Stomach smooth muscle (tissue), 2 donors: ENCODE results near the gene CTXN1.
"Not testable (repeated sequence)": the region's sequence is repeated elsewhere in the genome, so short reads cannot be mapped to it uniquely, and the experiment has no call there.

Source experiments
- H3K27ac ChIP-seq: one replicate; pipeline ENCODE4 v1.7.0; 2013; ENCODE audit warnings: mild to moderate bottlenecking, low read length, inconsistent platforms
- H3K27me3 ChIP-seq, 2 donors: one replicate each; pipeline ENCODE4 v1.7.0; 2013; ENCODE audit warnings: low read length in 2 of 2; ENCODE audit not compliant: insufficient read depth in 2 of 2, control insufficient read depth in 1 of 2
- H3K36me3 ChIP-seq, 2 donors: one replicate each; pipeline ENCODE4 v1.7.0; 2013; ENCODE audit warnings: low read length in 2 of 2; ENCODE audit not compliant: control insufficient read depth in 2 of 2, insufficient read depth in 2 of 2
- H3K4me1 ChIP-seq: one replicate; pipeline ENCODE4 v1.7.0; 2013; ENCODE audit warnings: low read length; ENCODE audit not compliant: control insufficient read depth, insufficient read depth
- H3K4me3 ChIP-seq, 2 donors: one replicate each; pipeline ENCODE4 v1.7.0; 2013; ENCODE audit warnings: low read length in 2 of 2
- H3K9ac ChIP-seq, 2 donors: one replicate each; pipeline ENCODE4 v1.7.0; 2013; ENCODE audit warnings: low read length in 2 of 2, mild to moderate bottlenecking in 1 of 2
- H3K9me3 ChIP-seq, 2 donors: one replicate each; pipeline ENCODE4 v1.7.0; 2013; ENCODE audit warnings: low read length in 2 of 2; ENCODE audit not compliant: control insufficient read depth in 2 of 2
- donor health status: healthy.
- donor health status: Pancreatic carcinoma.

CTXN1 gene

GRCh38 chr19:7965259-7965841 lies 39.4 kb upstream of the CTXN1 start:
- H3K36me3 ChIP-seq, result peaks cover 38 to 63% of the 10 kb centered on the region in 2 donors
- H3K4me1 ChIP-seq, result no peaks in the 10 kb centered on the region
- H3K27me3 ChIP-seq, result no peaks in the 10 kb centered on the region
- H3K9ac ChIP-seq, result no peak overlapping the region
- no peak overlapping the region for H3K27ac ChIP-seq
- no peaks in the 10 kb centered on the region for H3K9me3 ChIP-seq
- H3K4me3 ChIP-seq, result no peak overlapping the region

GRCh38 chr19:7963566-7963965 lies 37.6 kb upstream of the CTXN1 start:
- Histone ChIP-seq H3K27me3 (no peaks in the 10 kb centered on the region), H3K27ac (no peak overlapping the region), H3K4me3 (no peak overlapping the region), H3K4me1 (no peaks in the 10 kb centered on the region), H3K36me3 (peaks cover 38 to 58% of the 10 kb centered on the region in 2 donors), H3K9ac (no peak overlapping the region), H3K9me3 (no peaks in the 10 kb centered on the region)

- H3K9ac ChIP-seq, result no peak overlapping the region
- H3K27ac ChIP-seq, result no peak overlapping the region
- no peak overlapping the region for H3K4me3 ChIP-seq
- H3K36me3 ChIP-seq, result peaks cover 38 to 58% of the 10 kb centered on the region in 2 donors
- H3K4me1 ChIP-seq, result no peaks in the 10 kb centered on the region
- no peaks in the 10 kb centered on the region for H3K27me3 ChIP-seq
- H3K9me3 ChIP-seq, result no peaks in the 10 kb centered on the region
Observed at GRCh38 chr19:7962644-7963268, 36.8 kb upstream of the CTXN1 start.

- peaks cover 38 to 52% of the 10 kb centered on the region in 2 donors for H3K36me3 ChIP-seq
- H3K27ac ChIP-seq, result no peak overlapping the region
- H3K4me1 ChIP-seq, result no peaks in the 10 kb centered on the region
- H3K27me3 ChIP-seq, result no peaks in the 10 kb centered on the region
- H3K9me3 ChIP-seq, result no peaks in the 10 kb centered on the region
- H3K4me3 ChIP-seq, result no peak overlapping the region
- H3K9ac ChIP-seq, result no peak overlapping the region
Observed at GRCh38 chr19:7961920-7962626, 36.1 kb upstream of the CTXN1 start.

GRCh38 chr19:7961082-7961481 lies 35.1 kb upstream of the CTXN1 start:
- not testable (repeated sequence) for H3K27me3 ChIP-seq, H3K4me1 ChIP-seq, H3K9me3 ChIP-seq, H3K27ac ChIP-seq, H3K4me3 ChIP-seq, H3K9ac ChIP-seq
- H3K36me3 ChIP-seq, result peaks cover 32 to 43% of the 10 kb centered on the region in 2 donors

GRCh38 chr19:7959211-7959610 lies 33.3 kb upstream of the CTXN1 start:
- H3K27ac ChIP-seq, result no peak overlapping the region
- H3K4me1 ChIP-seq, result no peaks in the 10 kb centered on the region
- no peak overlapping the region for H3K9ac ChIP-seq
- H3K9me3 ChIP-seq, result no peaks in the 10 kb centered on the region
- H3K4me3 ChIP-seq, result no peak overlapping the region
- no peaks in the 10 kb centered on the region for H3K27me3 ChIP-seq
- peaks cover 29 to 31% of the 10 kb centered on the region in 2 donors for H3K36me3 ChIP-seq

- Histone ChIP-seq H3K9me3 (no peaks in the 10 kb centered on the region), H3K4me3 (no peak overlapping the region), H3K9ac (no peak overlapping the region), H3K27me3 (no peaks in the 10 kb centered on the region), H3K27ac (no peak overlapping the region), H3K4me1 (no peaks in the 10 kb centered on the region), H3K36me3 (peaks cover 0 to 5% of the 10 kb centered on the region in 2 donors)
Observed at GRCh38 chr19:7955696-7956095, 29.8 kb upstream of the CTXN1 start.

- no peaks in the 10 kb centered on the region for H3K27me3 ChIP-seq
- H3K36me3 ChIP-seq, result peaks cover 0 to 5% of the 10 kb centered on the region in 2 donors
- H3K4me3 ChIP-seq, result no peak overlapping the region
- no peaks in the 10 kb centered on the region for H3K4me1 ChIP-seq
- H3K27ac ChIP-seq, result no peak overlapping the region
- H3K9ac ChIP-seq, result no peak overlapping the region
- no peaks in the 10 kb centered on the region for H3K9me3 ChIP-seq
Observed at GRCh38 chr19:7953576-7953975, 27.6 kb upstream of the CTXN1 start.

GRCh38 chr19:7953060-7953459 lies 27.1 kb upstream of the CTXN1 start:
- H3K27me3 ChIP-seq, result no peaks in the 10 kb centered on the region
- no peak overlapping the region for H3K9ac ChIP-seq
- H3K4me1 ChIP-seq, result no peaks in the 10 kb centered on the region
- H3K4me3 ChIP-seq, result no peak overlapping the region
- H3K9me3 ChIP-seq, result no peaks in the 10 kb centered on the region
- H3K27ac ChIP-seq, result no peak overlapping the region
- peaks cover 0 to 2% of the 10 kb centered on the region in 2 donors for H3K36me3 ChIP-seq

- no peaks in the 10 kb centered on the region for H3K9me3 ChIP-seq
- H3K9ac ChIP-seq, result no peak overlapping the region
- no peak overlapping the region for H3K27ac ChIP-seq
- peaks cover 13% of the 10 kb centered on the region for H3K4me1 ChIP-seq
- H3K36me3 ChIP-seq, result no peaks in the 10 kb centered on the region
- H3K4me3 ChIP-seq, result no peak overlapping the region
- no peaks in the 10 kb centered on the region for H3K27me3 ChIP-seq
Observed at GRCh38 chr19:7947939-7948338, 22.0 kb upstream of the CTXN1 start.
